ENCODE measurements around the gene RASSF7. TPM values are rescaled to one million over a fixed set of nuclear protein-coding genes. Genes with fewer than 3 reads are reported as not detected.

Gene RASSF7
- polyA plus RNA-seq, 1 donor from 2014 or later: 37.1 TPM

- H2AFZ ChIP-seq (ENCODE audit: low read depth, low read length): no peak overlapping the region
- no peaks in the 10 kb centered on the region for H4K20me1 ChIP-seq (ENCODE audit: insufficient read depth)
- no peaks in the 10 kb centered on the region for H3F3A ChIP-seq (ENCODE audit: insufficient read depth, low read length, poor library complexity, severe bottlenecking)
- no peaks in the 10 kb centered on the region for H3K9me2 ChIP-seq (ENCODE audit: insufficient read depth, low read length)
- H3K27ac ChIP-seq (ENCODE audit: low read length): no peak overlapping the region
- H3K79me2 ChIP-seq (replicated peaks; ENCODE audit: insufficient read depth, low read length): no peaks in the 10 kb centered on the region
- no peak overlapping the region for H3K9ac ChIP-seq (ENCODE audit: low read length)
- H3K27me3 ChIP-seq (ENCODE audit: insufficient read depth, low read depth, low read length): no peaks in the 10 kb centered on the region
- TF ChIP-seq EP300 (conservative IDR thresholded peaks at IDR 0.05; ENCODE audit: poor library complexity, severe bottlenecking) (no peak), POLR2AphosphoS5 (IDR thresholded peaks at IDR 0.05) (no peak), SMC3 (conservative IDR thresholded peaks at IDR 0.05; ENCODE audit: poor library complexity) (no peak), EZH2 (IDR thresholded peaks at IDR 0.05; ENCODE audit: borderline replicate concordance, insufficient read depth, low read length, poor library complexity, severe bottlenecking) (no peak), TAF1 (IDR thresholded peaks at IDR 0.05; ENCODE audit: low read depth) (no peak), MXI1 (conservative IDR thresholded peaks at IDR 0.05; ENCODE audit: poor library complexity, severe bottlenecking) (no peak), RAD21 (conservative IDR thresholded peaks at IDR 0.05) (no peak), CTCF (IDR thresholded peaks at IDR 0.05; ENCODE audit: poor library complexity, severe bottlenecking) (no peak)
- TF ChIP-seq, protein P1, sequence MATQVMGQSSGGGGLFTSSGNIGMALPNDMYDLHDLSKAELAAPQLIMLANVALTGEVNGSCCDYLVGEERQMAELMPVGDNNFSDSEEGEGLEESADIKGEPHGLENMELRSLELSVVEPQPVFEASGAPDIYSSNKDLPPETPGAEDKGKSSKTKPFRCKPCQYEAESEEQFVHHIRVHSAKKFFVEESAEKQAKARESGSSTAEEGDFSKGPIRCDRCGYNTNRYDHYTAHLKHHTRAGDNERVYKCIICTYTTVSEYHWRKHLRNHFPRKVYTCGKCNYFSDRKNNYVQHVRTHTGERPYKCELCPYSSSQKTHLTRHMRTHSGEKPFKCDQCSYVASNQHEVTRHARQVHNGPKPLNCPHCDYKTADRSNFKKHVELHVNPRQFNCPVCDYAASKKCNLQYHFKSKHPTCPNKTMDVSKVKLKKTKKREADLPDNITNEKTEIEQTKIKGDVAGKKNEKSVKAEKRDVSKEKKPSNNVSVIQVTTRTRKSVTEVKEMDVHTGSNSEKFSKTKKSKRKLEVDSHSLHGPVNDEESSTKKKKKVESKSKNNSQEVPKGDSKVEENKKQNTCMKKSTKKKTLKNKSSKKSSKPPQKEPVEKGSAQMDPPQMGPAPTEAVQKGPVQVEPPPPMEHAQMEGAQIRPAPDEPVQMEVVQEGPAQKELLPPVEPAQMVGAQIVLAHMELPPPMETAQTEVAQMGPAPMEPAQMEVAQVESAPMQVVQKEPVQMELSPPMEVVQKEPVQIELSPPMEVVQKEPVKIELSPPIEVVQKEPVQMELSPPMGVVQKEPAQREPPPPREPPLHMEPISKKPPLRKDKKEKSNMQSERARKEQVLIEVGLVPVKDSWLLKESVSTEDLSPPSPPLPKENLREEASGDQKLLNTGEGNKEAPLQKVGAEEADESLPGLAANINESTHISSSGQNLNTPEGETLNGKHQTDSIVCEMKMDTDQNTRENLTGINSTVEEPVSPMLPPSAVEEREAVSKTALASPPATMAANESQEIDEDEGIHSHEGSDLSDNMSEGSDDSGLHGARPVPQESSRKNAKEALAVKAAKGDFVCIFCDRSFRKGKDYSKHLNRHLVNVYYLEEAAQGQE (IDR thresholded peaks at IDR 0.05; ENCODE audit: borderline replicate concordance): no peak
- H3K36me3 ChIP-seq (ENCODE audit: insufficient read depth, low read length): no peaks in the 10 kb centered on the region
- H3K4me3 ChIP-seq (ENCODE audit: low read length): no peak overlapping the region
- H3K4me2 ChIP-seq (ENCODE audit: low read length): no peak overlapping the region
- no peaks in the 10 kb centered on the region for H3K9me3 ChIP-seq (ENCODE audit: low read length)
These were observed 16.0 kb upstream of the RASSF7 start for GRCh38 chr11:544817-545166.

DNA sequence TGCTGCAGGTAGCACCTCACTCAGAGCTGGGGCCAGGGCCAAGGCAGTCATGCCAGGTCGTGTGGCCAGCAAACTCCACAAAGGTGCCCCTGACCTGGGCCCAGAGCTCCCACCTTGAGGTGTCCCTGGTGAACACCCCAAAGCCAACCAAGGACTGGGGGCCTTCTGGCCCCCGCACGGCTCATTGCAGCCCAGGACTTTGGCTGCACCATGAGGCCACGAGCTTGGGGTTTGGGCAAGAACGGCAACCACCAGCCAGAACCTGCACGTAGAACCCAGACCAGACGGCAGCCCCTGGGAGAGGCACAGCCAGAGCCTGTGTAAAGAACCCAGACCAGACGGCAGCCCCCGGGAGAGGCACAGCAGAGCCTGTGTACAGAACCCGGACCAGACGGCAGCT, 15.6 kb upstream of the RASSF7 start:
- Histone ChIP-seq H3K79me2 (replicated peaks; ENCODE audit: insufficient read depth, low read length) (no peaks in the 10 kb centered on the region), H3K9ac (ENCODE audit: low read length) (no peak overlapping the region), H3K4me3 (ENCODE audit: low read length) (no peak overlapping the region), H3F3A (ENCODE audit: insufficient read depth, low read length, poor library complexity, severe bottlenecking) (no peaks in the 10 kb centered on the region), H3K27ac (ENCODE audit: low read length) (no peak overlapping the region), H2AFZ (ENCODE audit: low read depth, low read length) (no peak overlapping the region), H3K36me3 (ENCODE audit: insufficient read depth, low read length) (no peaks in the 10 kb centered on the region), H3K27me3 (ENCODE audit: insufficient read depth, low read depth, low read length) (no peaks in the 10 kb centered on the region), H4K20me1 (ENCODE audit: insufficient read depth) (no peaks in the 10 kb centered on the region), H3K4me2 (ENCODE audit: low read length) (no peak overlapping the region), H3K9me3 (ENCODE audit: low read length) (no peaks in the 10 kb centered on the region), H3K9me2 (ENCODE audit: insufficient read depth, low read length) (no peaks in the 10 kb centered on the region)
- TF ChIP-seq EZH2 (IDR thresholded peaks at IDR 0.05; ENCODE audit: borderline replicate concordance, insufficient read depth, low read length, poor library complexity, severe bottlenecking): no peak
- TF ChIP-seq, protein P1 (IDR thresholded peaks at IDR 0.05; ENCODE audit: borderline replicate concordance): no peak
- TF ChIP-seq EP300 (conservative IDR thresholded peaks at IDR 0.05; ENCODE audit: poor library complexity, severe bottlenecking): no peak
- no peak for TF ChIP-seq POLR2AphosphoS5 (IDR thresholded peaks at IDR 0.05)
- TF ChIP-seq CTCF (IDR thresholded peaks at IDR 0.05; ENCODE audit: poor library complexity, severe bottlenecking): no peak
- no peak for TF ChIP-seq RAD21 (conservative IDR thresholded peaks at IDR 0.05)
- no peak for TF ChIP-seq TAF1 (IDR thresholded peaks at IDR 0.05; ENCODE audit: low read depth)
- no peak for TF ChIP-seq MXI1 (conservative IDR thresholded peaks at IDR 0.05; ENCODE audit: poor library complexity, severe bottlenecking)
- no peak for TF ChIP-seq SMC3 (conservative IDR thresholded peaks at IDR 0.05; ENCODE audit: poor library complexity)
